NAMALWA (cell line): ENCODE data around the gene C1orf159.

Source experiments
- DNase-seq: peaks from one replicate; pipeline ENCODE4 v3.0.0-alpha.2; 2015; ENCODE audit warnings: low spot score

The C1orf159 gene

GRCh38 chr1:1037366-1038327 is 78.2 kb downstream of the C1orf159 start:
- no peak for DNase-seq

- DNase-seq, result no peak
Measured at GRCh38 chr1:1035291-1035943, 80.5 kb downstream of the C1orf159 start.

GRCh38 chr1:1034439-1034781 is 81.5 kb downstream of the C1orf159 start:
- DNase-seq, result no peak

- no peak for DNase-seq
Measured at GRCh38 chr1:1033731-1034438, 82.0 kb downstream of the C1orf159 start.

GRCh38 chr1:1033009-1033587 is 82.8 kb downstream of the C1orf159 start:
- peak; percentile 99 for DNase-seq

GRCh38 chr1:1032424-1032823 is 83.5 kb downstream of the C1orf159 start:
- DNase-seq, result no peak
